ENCODE data around the gene FMN2.

GRCh38 chr1:240407407-240407806 lies 315.7 kb downstream of the FMN2 start:
- TF ChIP-seq CTCF (conservative IDR thresholded peaks at IDR 0.05 in 1 of 2, IDR thresholded peaks at IDR 0.05 in 1 of 2; ENCODE audit: low read depth in 1 of 2, low read length in 2 of 2) (no peak), EZH2 (IDR thresholded peaks at IDR 0.05; ENCODE audit: low read length, missing control alignments) (no peak)
